Camera-type eye (tissue), 1 donor: ENCODE measurements around the gene ZNF727. TPM values are rescaled to one million over a fixed set of nuclear protein-coding genes. Genes with fewer than 3 reads are reported as not detected.

Experiments used
- total RNA-seq: library from RNA; depleted of rRNA; stranded (reverse); fragments of >200 nt; gene quantifications from one replicate; pipeline ENCODE4 v1.2.3, GENCODE V29; 2014

Gene ZNF727
- 0.66 TPM for total RNA-seq

GRCh38 chr7:64045301-64046040 is at the start of gene ZNF727:
Gene ZNF727, plus strand, starts transcription at chr7:64045434. Its CDS starts 188 bp downstream, at chr7:64045622.

GRCh38 chr7:63998549-63998948 is 46.7 kb upstream of the ZNF727 start, which contains the start of gene ZNF722:
Gene ZNF722, plus strand, starts transcription at chr7:63998849. Its CDS starts 113 bp downstream, at chr7:63998962.

Other genes starting within 250 kb of the ZNF727 start
- not detected for gene ZNF722, start 46.6 kb upstream of the ZNF727 start, total RNA-seq
- not detected for gene ZNF735, start 161.8 kb downstream of the ZNF727 start, total RNA-seq
- gene ZNF679, start 183.0 kb downstream of the ZNF727 start, total RNA-seq: not detected